ENCODE data around the gene SARNP. TPM values are rescaled to one million over a fixed set of nuclear protein-coding genes. Genes with fewer than 3 reads are reported as not detected.

Gene SARNP
- total and polyA plus RNA-seq, 7 donors = 38.3 to 98.0 (median 52.6) TPM

GRCh38 chr12:55748230-55748993 is 69.1 kb downstream of the SARNP start:
- Histone ChIP-seq H3K36me3 (ENCODE audit: insufficient read depth in 1 of 2, low read depth in 1 of 2) (peaks cover 7 to 27% of the 10 kb centered on the region in 2 donors), H3K27ac (no peak overlapping the region), H3K9me3 (no peaks in the 10 kb centered on the region), H3K4me3 (no peak overlapping the region), H3K27me3 (ENCODE audit: insufficient read depth in 3 of 3, low read length in 2 of 3) (peaks cover 0 to 8% (median 3%) of the 10 kb centered on the region in 3 donors), H3K4me1 (peaks cover 19% of the 10 kb centered on the region)
- WGBS, 3 donors = 77 to 82% (median 82%) methylated on average over 18 of the region's 18 CpGs
- intact Hi-C loops (cut with DNase I) = no loop called here
- ATAC-seq = no peak
- DNase-seq = no peak
- TF ChIP-seq CTCF (IDR thresholded peaks at IDR 0.05) = no peak

- Histone ChIP-seq H3K4me3 (no peak overlapping the region), H3K4me1 (peaks cover 19% of the 10 kb centered on the region), H3K27ac (no peak overlapping the region), H3K36me3 (ENCODE audit: insufficient read depth in 1 of 2, low read depth in 1 of 2) (peaks cover 4 to 11% of the 10 kb centered on the region in 2 donors), H3K9me3 (no peaks in the 10 kb centered on the region), H3K27me3 (ENCODE audit: insufficient read depth in 3 of 3, low read length in 2 of 3) (peaks cover 0 to 8% (median 3%) of the 10 kb centered on the region in 3 donors)
- no peak for TF ChIP-seq CTCF (IDR thresholded peaks at IDR 0.05)
- ATAC-seq (no peak), DNase-seq (no peak)
- intact Hi-C loops (cut with DNase I) = no loop called here
Measured at GRCh38 chr12:55746913-55747231, 70.7 kb downstream of the SARNP start.

- peak overlapping the region; percentile 28 for H3K4me3 ChIP-seq
Measured at GRCh38 chr12:55746174-55746912, 71.2 kb downstream of the SARNP start.

GRCh38 chr12:55745361-55746173 is 72.0 kb downstream of the SARNP start:
- Histone ChIP-seq H3K36me3 (ENCODE audit: insufficient read depth in 1 of 2, low read depth in 1 of 2) (peaks cover 0 to 2% of the 10 kb centered on the region in 2 donors), H3K9me3 (no peaks in the 10 kb centered on the region), H3K27ac (peak overlapping the region; percentile 16), H3K4me1 (peaks cover 19% of the 10 kb centered on the region), H3K27me3 (ENCODE audit: insufficient read depth in 3 of 3, low read length in 2 of 3) (peaks cover 0 to 8% (median 3%) of the 10 kb centered on the region in 3 donors), H3K4me3 (peak overlapping the region; percentile 28)
- intact Hi-C loops (cut with DNase I) = no loop called here
- DNase-seq = no peak
- WGBS, 3 donors = 18 to 26% (median 20%) methylated on average over 12 to 13 of the region's 13 CpGs
- ATAC-seq = peak in 2 of 4 donors; percentile 17
- TF ChIP-seq CTCF (IDR thresholded peaks at IDR 0.05) = no peak

More at GRCh38 chr12:55746174-55746912, 71.2 kb downstream of the SARNP start:
- TF ChIP-seq CTCF (IDR thresholded peaks at IDR 0.05) = no peak
- H3K4me1 ChIP-seq = peaks cover 19% of the 10 kb centered on the region
- intact Hi-C loops (cut with DNase I) = no loop called here
- H3K36me3 ChIP-seq (ENCODE audit: insufficient read depth in 1 of 2, low read depth in 1 of 2) = peaks cover 4 to 6% of the 10 kb centered on the region in 2 donors
- ATAC-seq (no peak), DNase-seq (no peak)
- no peaks in the 10 kb centered on the region for H3K9me3 ChIP-seq
- peak overlapping the region; percentile 16 for H3K27ac ChIP-seq
- WGBS, 3 donors = 45 to 56% (median 50%) methylated on average over 3 of the region's 3 CpGs
- peaks cover 0 to 8% (median 3%) of the 10 kb centered on the region in 3 donors for H3K27me3 ChIP-seq (ENCODE audit: insufficient read depth in 3 of 3, low read length in 2 of 3)

Data from psoas muscle (tissue), 8 donors.